NB4 (cell line): ENCODE results near the gene PPP1R12B.
A peak's percentile ranks its signal among the peaks of the same experiment; 100 is the strongest.
"Not testable (repeated sequence)": the region's sequence is repeated elsewhere in the genome, so short reads cannot be mapped to it uniquely, and the experiment has no call there.

Experiments used
- DNase-seq: peaks from one replicate; pipeline ENCODE4 v3.0.0; 2010; ENCODE audit warnings: low read depth
- H3K4me3 ChIP-seq: one replicate; pipeline ENCODE4 v1.5.1; 2011; ENCODE audit warnings: mild to moderate bottlenecking, low read depth, low read length, moderate library complexity
- CTCF ChIP-seq: IDR thresholded peaks from one replicate; pipeline ENCODE4 v1.5.1; 2012; ENCODE audit warnings: low read depth, low read length
- MAX ChIP-seq: IDR thresholded peaks from 2 replicates; pipeline ENCODE4 v1.6.1; 2011; ENCODE audit warnings: low read depth, low read length
- MYC ChIP-seq: IDR thresholded peaks from 2 replicates; pipeline ENCODE4 v1.6.1; 2011; ENCODE audit warnings: low read depth, low read length
- POLR2A ChIP-seq: IDR thresholded peaks from 2 replicates; pipeline ENCODE4 v1.6.1; 2011; ENCODE audit warnings: mild to moderate bottlenecking; ENCODE audit not compliant: insufficient read length; ENCODE audit errors: extremely low read depth

The PPP1R12B gene

GRCh38 chr1:202329891-202330290 lies 18.6 kb upstream of the PPP1R12B start:
- TF ChIP-seq CTCF (peak; percentile 5), MAX (no peak), MYC (no peak)
- peak; percentile 30 for DNase-seq
- H3K4me3 ChIP-seq = no peak overlapping the region

DNA sequence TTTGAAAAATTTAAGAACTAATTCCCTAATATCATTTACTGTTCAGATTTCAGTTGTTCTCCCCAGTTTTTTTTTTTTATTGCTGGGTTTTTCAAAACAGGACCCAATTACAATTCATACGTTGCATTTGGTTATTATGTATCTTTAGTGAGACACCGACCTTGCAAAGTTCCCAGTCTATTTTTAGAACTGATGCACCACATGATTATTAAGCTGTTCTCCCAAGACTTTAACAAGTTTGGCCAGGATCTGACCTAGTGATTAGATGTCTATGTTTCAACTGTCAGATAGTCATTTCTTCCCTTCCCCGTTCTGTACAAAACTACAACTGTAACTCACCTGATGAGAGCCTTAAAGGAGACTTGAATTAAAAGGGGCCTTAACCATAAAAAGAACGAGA lies 14.6 kb upstream of the PPP1R12B start:
- TF ChIP-seq MAX = no peak
- no peak for TF ChIP-seq MYC
- no peak for TF ChIP-seq CTCF
- no peak overlapping the region for H3K4me3 ChIP-seq
- no peak for DNase-seq

GRCh38 chr1:202343652-202344349 lies 4.7 kb upstream of the PPP1R12B start:
- H3K4me3 ChIP-seq = peak overlapping the region; percentile 17
- peak; percentile 58 for DNase-seq
- no peak for TF ChIP-seq MAX
- peak; percentile 59 for TF ChIP-seq CTCF

- H3K4me3 ChIP-seq = peak overlapping the region; percentile 35
- peak; percentile 8 for DNase-seq
- TF ChIP-seq MAX = no peak
Measured at GRCh38 chr1:202348005-202348508, 442 bp upstream of the PPP1R12B start.

GRCh38 chr1:202349206-202349928 lies 868 bp downstream of the PPP1R12B start:
- TF ChIP-seq POLR2A (no peak), MYC (no peak), CTCF (no peak), MAX (no peak)
- peak overlapping the region; percentile 97 for H3K4me3 ChIP-seq
- DNase-seq = peak; percentile 45

DNA sequence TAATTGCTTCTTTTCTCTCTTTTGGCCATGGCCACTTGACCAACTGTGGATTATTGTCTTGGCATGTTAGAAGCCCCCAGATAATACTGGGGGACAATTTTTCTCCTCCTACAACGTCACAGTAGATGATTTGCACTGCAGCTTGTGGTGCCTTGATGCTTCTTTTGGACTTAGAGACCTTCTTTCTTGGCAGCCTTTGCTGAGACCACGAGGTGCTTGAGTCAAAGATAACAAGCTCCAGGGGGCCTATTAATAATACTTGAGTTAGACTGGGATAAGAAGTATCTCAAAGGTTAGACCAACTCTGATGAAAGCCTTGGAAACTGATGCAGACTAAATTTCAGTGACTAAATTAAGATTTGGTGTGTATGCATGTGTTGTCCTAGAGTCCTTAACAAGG lies 3.2 kb downstream of the PPP1R12B start:
- H3K4me3 ChIP-seq = no peak overlapping the region
- peak; percentile 26 for DNase-seq
- TF ChIP-seq MYC (no peak), POLR2A (no peak), CTCF (no peak), MAX (no peak)

DNA sequence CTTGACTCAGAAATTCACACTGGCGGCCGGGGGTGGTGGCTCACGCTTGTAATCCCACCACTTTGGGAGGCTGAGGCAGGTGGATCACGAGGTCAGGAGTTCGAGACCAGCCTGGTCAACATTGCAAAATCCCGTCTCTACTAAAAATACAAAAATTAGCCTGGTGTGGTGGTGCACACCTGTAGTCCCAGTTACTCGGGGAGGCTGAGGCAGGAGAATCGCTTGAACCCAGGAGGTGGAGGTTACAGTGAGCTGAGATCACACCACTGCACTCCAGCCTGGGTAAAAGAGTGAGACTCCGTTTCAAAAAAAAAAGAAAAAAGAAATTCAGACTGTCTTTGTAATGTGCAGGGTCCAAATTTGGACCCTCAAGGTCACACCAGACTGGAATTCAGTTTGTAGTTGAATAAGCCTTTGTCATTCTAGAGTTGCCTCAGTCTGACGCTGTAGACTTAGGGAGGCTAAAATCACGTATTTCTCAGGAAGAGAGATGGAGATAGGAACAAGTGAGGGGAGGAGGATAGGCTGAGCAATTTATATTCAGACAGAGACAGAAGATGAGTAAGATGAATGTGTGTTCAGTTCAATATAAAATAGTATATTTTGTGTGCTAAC lies 4.2 kb downstream of the PPP1R12B start:
- not testable (repeated sequence) for H3K4me3 ChIP-seq, DNase-seq
